K562 (cell line): ENCODE data around the gene ZNF460. TPM values are rescaled to one million over a fixed set of nuclear protein-coding genes. Genes with fewer than 3 reads are reported as not detected.

Source experiments
- ATAC-seq: fragments of 200-7000 bp; cut with Tn5 transposase; 3 replicates; pipeline ENCODE4 v1.9.1; 2020; ENCODE audit warnings: moderate library complexity
- BruUV-seq: library from RNA; stranded (reverse); fragments of 400-500 nt; replicated peaks from 2 replicates; lab custom pipeline; 2021; lab: Mats Ljungman, UMichigan
- CTCF ChIA-PET: fragments of 300-600 bp; formaldehyde crosslinking; extraction: SDS; loops from one replicate; lab custom pipeline; 2021; ENCODE audit warnings: low intra/inter-chr PET ratio; lab: Yijun Ruan, JAX
- POLR2A ChIA-PET: fragments of 300-600, 350-650 bp; sonication (Branson Sonifier 250); formaldehyde crosslinking; extraction: SDS; loops from one replicate; lab custom pipeline; 2021; ENCODE audit warnings: antibody characterized with exemption, inconsistent platforms; lab: Yijun Ruan, JAX
- DNase-seq, 4 experiments: peaks; one replicate each; pipeline versions ENCODE4 v3.0.0 to v3.0.0-alpha.2; 2011 to 2018; ENCODE audit warnings: low spot score in 3 of 4, mixed read lengths in 3 of 4; ENCODE audit errors: extremely low read depth in 1 of 4
- FAIRE-seq: peaks from 2 replicates; lab custom pipeline; 2011; peaks lifted over from hg19 to GRCh38; lab: Jason Lieb, UNC
- H2AFZ ChIP-seq: 2 replicates; pipeline ENCODE4 v1.6.0; 2011; ENCODE audit warnings: low read depth, low read length, control low read depth, inconsistent platforms
- H3K27ac ChIP-seq: fragments of 200-600 bp; 3 replicates; pipeline ENCODE4 v1.8.0; 2011; ENCODE audit warnings: low read depth, mild to moderate bottlenecking, control low read depth, inconsistent platforms, low read length, moderate library complexity, mixed read lengths; ENCODE audit errors: extremely low read depth
- H3K27me3 ChIP-seq, 2 experiments: fragments of 300-600 bp in 1 of 2; 2 replicates in 1 of 2; 3 replicates in 1 of 2; pipeline versions ENCODE4 v1.6.0 to v1.8.0; 2011; ENCODE audit warnings: inconsistent platforms in 2 of 2, low read length in 2 of 2, mild to moderate bottlenecking in 1 of 2, mixed read lengths in 1 of 2, moderate library complexity in 1 of 2; ENCODE audit not compliant: control insufficient read depth in 2 of 2, insufficient read depth in 2 of 2
- H3K36me3 ChIP-seq: fragments of 300-600 bp; 3 replicates; pipeline ENCODE4 v1.8.0; 2011; ENCODE audit warnings: mild to moderate bottlenecking, low read length, inconsistent platforms; ENCODE audit not compliant: control insufficient read depth, insufficient read depth
- H3K4me1 ChIP-seq, 2 experiments: fragments of 200-600 bp in 1 of 2; replicated peaks in 1 of 2; 2 replicates in 1 of 2; 3 replicates in 1 of 2; pipeline versions ENCODE4 v1.5.1 to v1.8.0; 2011; ENCODE audit warnings: inconsistent platforms in 2 of 2, low read length in 2 of 2, mild to moderate bottlenecking in 1 of 2, mixed read lengths in 1 of 2, moderate library complexity in 1 of 2; ENCODE audit not compliant: control insufficient read depth in 2 of 2, insufficient read depth in 2 of 2
- H3K4me2 ChIP-seq: 2 replicates; pipeline ENCODE4 v1.6.1; 2011; ENCODE audit warnings: low read length, control low read depth, inconsistent platforms, mixed read lengths; ENCODE audit not compliant: insufficient read depth
- H3K4me3 ChIP-seq: fragments of 200-600 bp; sonication (generic), shearing (Covaris generic); 2 replicates; pipeline ENCODE4 v1.5.1; 2016; ENCODE audit warnings: control low read depth, inconsistent platforms
- H3K79me2 ChIP-seq: fragments of 200-600 bp; 3 replicates; pipeline ENCODE4 v1.8.0; 2011; ENCODE audit warnings: low read length, inconsistent platforms; ENCODE audit not compliant: control insufficient read depth, insufficient read depth
- H3K9ac ChIP-seq, 2 experiments: 2 replicates each; pipeline versions ENCODE4 v1.6.0 to v1.6.1; 2011; ENCODE audit warnings: low read depth in 2 of 2, low read length in 2 of 2, control low read depth in 1 of 2, inconsistent platforms in 1 of 2, mild to moderate bottlenecking in 1 of 2, mixed read lengths in 1 of 2; ENCODE audit not compliant: insufficient read depth in 1 of 2
- H3K9me1 ChIP-seq: one replicate; pipeline ENCODE4 v1.6.0; 2011; ENCODE audit warnings: inconsistent platforms, mild to moderate bottlenecking, low read length, moderate library complexity; ENCODE audit not compliant: control insufficient read depth, insufficient read depth
- H3K9me3 ChIP-seq: replicated peaks from 2 replicates; pipeline ENCODE4 v1.5.1; 2011; ENCODE audit warnings: low read depth, low read length, inconsistent platforms; ENCODE audit not compliant: control insufficient read depth, insufficient read depth
- H4K20me1 ChIP-seq: replicated peaks from 2 replicates; pipeline ENCODE4 v1.6.1; 2011; ENCODE audit warnings: low read length, inconsistent platforms, mixed read lengths; ENCODE audit not compliant: control insufficient read depth, insufficient read depth
- BMI1 ChIP-seq: fragments of 150-350 bp; IDR thresholded peaks from 2 replicates; pipeline ENCODE4 v1.6.1; 2014; ENCODE audit warnings: low read length
- FUS ChIP-seq: fragments of 200-400 bp; formaldehyde crosslinking; optimal IDR thresholded peaks from 2 replicates; pipeline ENCODE3; 2017; ENCODE audit warnings: low read depth, low read length
- HDAC3 ChIP-seq: fragments of 450-650 bp; IDR thresholded peaks from 2 replicates; pipeline ENCODE4 v1.6.1; 2018; ENCODE audit warnings: borderline replicate concordance, mild to moderate bottlenecking, moderate library complexity; ENCODE audit not compliant: partially characterized antibody
- PTBP1 ChIP-seq: fragments of 200-400 bp; formaldehyde crosslinking; IDR thresholded peaks from 2 replicates; pipeline ENCODE4 v1.6.1; 2017; ENCODE audit warnings: low read depth, low read length
- RCOR1 ChIP-seq, 2 experiments: IDR thresholded peaks; 2 replicates each; pipeline ENCODE4 v1.6.1; 2012; ENCODE audit warnings: low read depth in 2 of 2, low read length in 2 of 2, borderline replicate concordance in 1 of 2, improper control_type of control experiment in 1 of 2
- TCF7L2 ChIP-seq: fragments of 150-350 bp; IDR thresholded peaks from 2 replicates; pipeline ENCODE4 v1.6.1; 2016; ENCODE audit warnings: low read depth, mild to moderate bottlenecking, low read length, moderate library complexity
- ZNF224 ChIP-seq: sonication (generic); formaldehyde crosslinking; IDR thresholded peaks from 2 replicates; pipeline ENCODE4 v1.8.0; 2022; ENCODE audit warnings: mild to moderate bottlenecking, missing genetic modification reagents
- ZNF354B ChIP-seq: fragments of 250-450 bp; sonication (Bioruptor Pico); IDR thresholded peaks from 2 replicates; pipeline ENCODE4 v1.4.0; 2020
- ZNF41 ChIP-seq: fragments of 250-450 bp; sonication (Bioruptor Pico); conservative IDR thresholded peaks from 2 replicates; pipeline ENCODE4 v1.4.0; 2020; ENCODE audit warnings: mild to moderate bottlenecking
- ZNF717 ChIP-seq: fragments of 250-450 bp; sonication (Bioruptor Pico); IDR thresholded peaks from 2 replicates; pipeline ENCODE4 v1.5.0; 2021
- ZNF785 ChIP-seq: fragments of 250-450 bp; sonication (Bioruptor Pico); IDR thresholded peaks from 2 replicates; pipeline ENCODE4 v1.4.0; 2020; ENCODE audit warnings: mild to moderate bottlenecking
- WGBS: fragments of 100-300 bp; shearing (Covaris generic); methylation state at CpG from one replicate; pipeline ENCODE4 v1.1.6; 2016; ENCODE audit warnings: low coverage, mixed read lengths; ENCODE audit not compliant: insufficient coverage; ENCODE audit errors: missing lambda C conversion rate; 5-methylcytosine and 5-hydroxymethylcytosine counted together
- in situ Hi-C: fragments of 300-500 bp; cut with MboI; formaldehyde crosslinking; loops from 4 replicates; pipeline ENCODE4 v1.15.0; 2018; ENCODE audit warnings: inconsistent platforms, mixed read lengths
- intact Hi-C: fragments of 100-400 bp; cut with micrococcal nuclease; formaldehyde crosslinking; loops from 2 replicates; pipeline ENCODE4 v1.14.2; 2022
- polyA plus RNA-seq, 8 experiments: library from polyadenylated mRNA; depleted of rRNA in 4 of 8; stranded (reverse) in 5 of 8; unstranded in 3 of 8; fragments of >200 nt; fragmentation: Nextera tagmentation in 2 of 8; fragmentation: Illumina TruSeq in 1 of 8; extraction: Ambion mirVana in 2 of 8; extraction: Trizol in 1 of 8; gene quantifications; 2 replicates each; pipeline versions ENCODE4 v1.2.1 to v1.2.3, GENCODE V29; 2011 to 2014; ENCODE audit warnings: inconsistent platforms in 1 of 8, missing spikeins in 1 of 8
- total RNA-seq, 7 experiments: library from RNA; depleted of rRNA in 6 of 7; stranded (reverse); fragments of >200 nt in 6 of 7; fragmentation: Illumina TruSeq in 2 of 7; extraction: Trizol in 2 of 7; gene quantifications; 2 replicates each; pipeline versions ENCODE4 v1.2.1 to v1.2.3, GENCODE V29; 2011 to 2021; ENCODE audit warnings: low replicate concordance in 1 of 7
- TF ChIP-seq, protein P1 (sequence below): fragments of 450-650 bp; IDR thresholded peaks from 2 replicates; pipeline ENCODE4 v1.6.1; 2016
- TF ChIP-seq, protein P2 (sequence below), 2 experiments: fragments of 250-450 bp in 1 of 2; fragments of 450-650 bp in 1 of 2; sonication (Bioruptor Pico) in 1 of 2; IDR thresholded peaks; 2 replicates each; pipeline versions ENCODE4 v1.6.1 to v1.8.0; 2016 to 2021; ENCODE audit warnings: mild to moderate bottlenecking in 2 of 2, moderate library complexity in 2 of 2, missing compliant biosample characterization in 1 of 2, missing genetic modification characterization in 1 of 2
- TF ChIP-seq, protein P3 (sequence below): sonication (generic); formaldehyde crosslinking; IDR thresholded peaks from 2 replicates; pipeline ENCODE4 v1.8.0; 2022; ENCODE audit warnings: mild to moderate bottlenecking, missing genetic modification reagents, borderline replicate concordance

Gene ZNF460
- total and polyA plus RNA-seq, 9 of the 15 experiments (the other 6 are each of a cell fraction or from before 2014, with no cell fraction given), result 0.45 to 36.2 (median 16.6) TPM

DNA sequence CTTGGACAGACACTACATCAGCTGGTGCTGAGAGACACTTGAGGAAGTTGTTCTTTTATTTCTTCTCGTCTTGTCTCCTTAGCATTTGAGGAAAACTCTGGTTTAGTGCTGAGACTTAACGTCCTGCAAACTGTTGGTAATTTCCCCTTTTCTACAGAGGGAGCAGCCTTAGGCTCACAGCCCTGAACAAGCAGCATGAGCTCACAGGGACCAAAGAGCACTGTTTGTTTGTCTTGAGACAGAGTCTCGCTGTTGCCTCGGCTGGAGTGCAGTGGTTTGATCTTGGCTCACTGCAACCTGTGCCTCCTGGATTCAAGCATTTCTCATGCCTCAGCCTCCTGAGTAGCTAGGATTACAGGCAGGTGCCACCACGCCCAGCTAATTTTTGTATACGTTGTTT is 34.3 kb upstream of the ZNF460 start:
- ChIA-PET CTCF (no interaction called here), POLR2A (interaction anchor here (0.8 to 1.0 kb wide), 2 partner anchors 11 to 30 kb away, joined by 3 to 5 read pairs; no protein-coding TSS in a partner anchor)
- peaks cover 0 to 7% of the 10 kb centered on the region in 2 experiments; a peak in 2 of 5 replicates for H3K4me1 ChIP-seq
- no peak overlapping the region for H3K9ac ChIP-seq
- H3K27ac ChIP-seq, result no peak overlapping the region
- 74% methylated on average over 6 of the region's 6 CpGs for WGBS
- FAIRE-seq, result no peak
- BruUV-seq, result no TSS peak
- no peak overlapping the region for H3K4me2 ChIP-seq
- H3K27me3 ChIP-seq, result no peaks in the 10 kb centered on the region
- H3K9me1 ChIP-seq, result no peaks in the 10 kb centered on the region
- peaks cover 22% of the 10 kb centered on the region for H3K79me2 ChIP-seq
- H3K36me3 ChIP-seq, result peaks cover 44% of the 10 kb centered on the region; the same call in 2 of the 3 replicates
- H3K4me3 ChIP-seq, result no peak overlapping the region
- no peak for DNase-seq
- H2AFZ ChIP-seq, result no peak overlapping the region
- no peaks in the 10 kb centered on the region for H3K9me3 ChIP-seq
- ATAC-seq, result no peak
- intact Hi-C loops, result no loop called here
- H4K20me1 ChIP-seq, result no peaks in the 10 kb centered on the region
- TF ChIP-seq BMI1 (no peak), ZNF354B (CRISPR knock-in tag) (no peak), ZNF224 (CRISPR knock-in tag) (no peak), HDAC3 (no peak), PTBP1 (no peak)
- in situ Hi-C loops, result no loop called here

DNA sequence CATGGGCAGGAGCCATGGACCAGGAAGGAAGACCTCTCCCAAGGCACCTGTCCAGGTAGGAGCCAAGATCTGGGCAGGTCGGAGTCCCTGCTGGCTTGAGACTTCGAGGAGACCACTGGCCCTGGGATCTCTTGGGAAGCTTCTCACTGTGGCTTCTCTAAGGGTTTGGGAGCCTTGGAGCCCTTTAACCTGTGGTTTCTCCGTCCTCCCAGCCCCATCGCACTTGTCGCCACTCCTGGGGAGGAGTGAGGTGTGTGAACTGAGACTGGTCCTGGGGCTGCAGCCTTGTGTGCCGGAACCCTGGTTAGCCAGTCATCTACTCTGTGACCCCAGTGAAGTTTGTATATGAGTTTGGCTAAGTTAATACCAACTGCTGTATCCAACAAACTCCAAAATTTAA is 31.6 kb upstream of the ZNF460 start:
- H3K79me2 ChIP-seq, result no peaks in the 10 kb centered on the region
- POLR2A ChIA-PET, result no interaction called here
- no peak overlapping the region for H3K4me3 ChIP-seq
- CTCF ChIA-PET, result no interaction called here
- no peak for ATAC-seq
- H3K9me1 ChIP-seq, result no peaks in the 10 kb centered on the region
- no peak overlapping the region for H2AFZ ChIP-seq
- intact Hi-C loops, result no loop called here
- no peak for FAIRE-seq
- no peaks in the 10 kb centered on the region for H3K4me1 ChIP-seq
- no peak overlapping the region for H3K9ac ChIP-seq
- no peaks in the 10 kb centered on the region for H3K27me3 ChIP-seq
- DNase-seq, result no peak
- peaks cover 60% of the 10 kb centered on the region; the same call in 2 of the 3 replicates for H3K36me3 ChIP-seq
- 94% methylated on average over 6 of the region's 6 CpGs for WGBS
- H3K4me2 ChIP-seq, result no peak overlapping the region
- no peak overlapping the region for H3K27ac ChIP-seq
- in situ Hi-C loops, result no loop called here
- H4K20me1 ChIP-seq, result no peaks in the 10 kb centered on the region
- no TSS peak for BruUV-seq
- no peaks in the 10 kb centered on the region; the same call in 1 of the 2 replicates for H3K9me3 ChIP-seq
- TF ChIP-seq FUS (no peak), ZNF785 (CRISPR knock-in tag) (no peak), ZNF41 (CRISPR knock-in tag) (no peak), RCOR1 (IDR thresholded peaks at IDR 0.05; ENCODE audit: borderline replicate concordance in 1 of 2, low read depth in 2 of 2, low read length in 2 of 2) (no peak), TCF7L2 (no peak), ZNF717 (no peak)
- TF ChIP-seq, protein P1, sequence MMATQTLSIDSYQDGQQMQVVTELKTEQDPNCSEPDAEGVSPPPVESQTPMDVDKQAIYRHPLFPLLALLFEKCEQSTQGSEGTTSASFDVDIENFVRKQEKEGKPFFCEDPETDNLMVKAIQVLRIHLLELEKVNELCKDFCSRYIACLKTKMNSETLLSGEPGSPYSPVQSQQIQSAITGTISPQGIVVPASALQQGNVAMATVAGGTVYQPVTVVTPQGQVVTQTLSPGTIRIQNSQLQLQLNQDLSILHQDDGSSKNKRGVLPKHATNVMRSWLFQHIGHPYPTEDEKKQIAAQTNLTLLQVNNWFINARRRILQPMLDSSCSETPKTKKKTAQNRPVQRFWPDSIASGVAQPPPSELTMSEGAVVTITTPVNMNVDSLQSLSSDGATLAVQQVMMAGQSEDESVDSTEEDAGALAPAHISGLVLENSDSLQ, result no peak
- TF ChIP-seq, protein P2, sequence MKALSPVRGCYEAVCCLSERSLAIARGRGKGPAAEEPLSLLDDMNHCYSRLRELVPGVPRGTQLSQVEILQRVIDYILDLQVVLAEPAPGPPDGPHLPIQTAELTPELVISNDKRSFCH (CRISPR knock-in tag; IDR thresholded peaks at IDR 0.05), result no peak
- TF ChIP-seq, protein P2 (tag; IDR thresholded peaks at IDR 0.05), result no peak
- TF ChIP-seq, protein P3, sequence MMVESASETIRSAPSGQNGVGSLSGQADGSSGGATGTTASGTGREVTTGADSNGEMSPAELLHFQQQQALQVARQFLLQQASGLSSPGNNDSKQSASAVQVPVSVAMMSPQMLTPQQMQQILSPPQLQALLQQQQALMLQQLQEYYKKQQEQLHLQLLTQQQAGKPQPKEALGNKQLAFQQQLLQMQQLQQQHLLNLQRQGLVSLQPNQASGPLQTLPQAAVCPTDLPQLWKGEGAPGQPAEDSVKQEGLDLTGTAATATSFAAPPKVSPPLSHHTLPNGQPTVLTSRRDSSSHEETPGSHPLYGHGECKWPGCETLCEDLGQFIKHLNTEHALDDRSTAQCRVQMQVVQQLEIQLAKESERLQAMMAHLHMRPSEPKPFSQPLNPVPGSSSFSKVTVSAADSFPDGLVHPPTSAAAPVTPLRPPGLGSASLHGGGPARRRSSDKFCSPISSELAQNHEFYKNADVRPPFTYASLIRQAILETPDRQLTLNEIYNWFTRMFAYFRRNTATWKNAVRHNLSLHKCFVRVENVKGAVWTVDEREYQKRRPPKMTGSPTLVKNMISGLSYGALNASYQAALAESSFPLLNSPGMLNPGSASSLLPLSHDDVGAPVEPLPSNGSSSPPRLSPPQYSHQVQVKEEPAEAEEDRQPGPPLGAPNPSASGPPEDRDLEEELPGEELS (CRISPR knock-in tag), result no peak
